HepG2 (cell line): Measurements from ENCODE around the gene MRPS17. TPM values are rescaled to one million over a fixed set of nuclear protein-coding genes. Genes with fewer than 3 reads are reported as not detected.

ENCODE experiments used
- ATAC-seq: fragments of 200-7000 bp; cut with Tn5 transposase; 3 replicates; pipeline ENCODE4 v1.9.1; 2020; ENCODE audit warnings: mild to moderate bottlenecking, moderate library complexity
- BruUV-seq: library from RNA; stranded (reverse); fragments of 400-500 nt; replicated peaks from 2 replicates; lab custom pipeline; 2021; lab: Mats Ljungman, UMichigan
- CTCF ChIA-PET: fragments of 300-600 bp; formaldehyde crosslinking; extraction: SDS; loops from one replicate; lab custom pipeline; 2021; ENCODE audit warnings: low total read pairs, inconsistent platforms, low intra/inter-chr PET ratio; lab: Yijun Ruan, JAX
- POLR2A ChIA-PET: fragments of 350-600 bp; sonication (Branson Sonifier 250); formaldehyde crosslinking; loops from one replicate; lab custom pipeline; 2020; ENCODE audit warnings: antibody characterized with exemption, inconsistent platforms; lab: Yijun Ruan, JAX
- DNase-seq: peaks from one replicate; pipeline ENCODE4 v3.0.0-alpha.2; 2015; ENCODE audit warnings: low spot score
- FAIRE-seq: peaks from 3 replicates; lab custom pipeline; 2011; peaks lifted over from hg19 to GRCh38; lab: Jason Lieb, UNC
- H2AFZ ChIP-seq: one replicate; pipeline ENCODE4 v1.6.1; 2011; ENCODE audit warnings: low read length, inconsistent platforms
- H3K27ac ChIP-seq: fragments of 300-600 bp; 3 replicates; pipeline ENCODE4 v1.8.0; 2011; ENCODE audit warnings: mixed run types, mild to moderate bottlenecking, mixed read lengths, low read length, inconsistent platforms; ENCODE audit not compliant: insufficient read depth; ENCODE audit errors: extremely low read length
- H3K27me3 ChIP-seq, 2 experiments: fragments of 200-600 bp in 1 of 2; 2 replicates in 1 of 2; 3 replicates in 1 of 2; pipeline versions ENCODE4 v1.6.0 to v1.8.0; 2011; ENCODE audit warnings: low read length in 2 of 2, mild to moderate bottlenecking in 2 of 2, moderate library complexity in 2 of 2, inconsistent platforms in 1 of 2; ENCODE audit not compliant: insufficient read depth in 2 of 2, control insufficient read depth in 1 of 2
- H3K36me3 ChIP-seq, 2 experiments: fragments of 200-600 bp in 1 of 2; replicated peaks in 1 of 2; 2 replicates in 1 of 2; 3 replicates in 1 of 2; pipeline versions ENCODE4 v1.5.1 to v1.8.0; 2011; ENCODE audit warnings: low read length in 2 of 2, inconsistent platforms in 1 of 2; ENCODE audit not compliant: insufficient read depth in 2 of 2, control insufficient read depth in 1 of 2
- H3K4me1 ChIP-seq: 2 replicates; pipeline ENCODE4 v1.5.1; 2012; ENCODE audit warnings: low read length, inconsistent platforms; ENCODE audit not compliant: insufficient read depth
- H3K4me2 ChIP-seq: 2 replicates; pipeline ENCODE4 v1.6.0; 2011; ENCODE audit warnings: low read depth, low read length, inconsistent platforms
- H3K4me3 ChIP-seq, 3 experiments: fragments of 200-600 bp in 1 of 3; sonication (generic), shearing (Covaris generic) in 1 of 3; replicated peaks in 1 of 3; 2 replicates each; pipeline ENCODE4 v1.5.1; 2011 to 2016; ENCODE audit warnings: low read length in 3 of 3, inconsistent platforms in 2 of 3, low read depth in 2 of 3, mild to moderate bottlenecking in 2 of 3, control low read depth in 1 of 3, mixed read lengths in 1 of 3; ENCODE audit not compliant: insufficient read depth in 1 of 3
- H3K79me2 ChIP-seq: one replicate; pipeline ENCODE4 v1.6.1; 2011; ENCODE audit warnings: low read length, inconsistent platforms; ENCODE audit not compliant: insufficient read depth
- H3K9ac ChIP-seq: 2 replicates; pipeline ENCODE4 v1.6.0; 2011; ENCODE audit warnings: mild to moderate bottlenecking, low read depth, low read length, inconsistent platforms; ENCODE audit not compliant: insufficient read depth
- H3K9me3 ChIP-seq: 2 replicates; pipeline ENCODE4 v1.5.1; 2012; ENCODE audit warnings: mild to moderate bottlenecking, low read length
- H4K20me1 ChIP-seq: 2 replicates; pipeline ENCODE4 v1.6.0; 2011; ENCODE audit warnings: inconsistent platforms, mild to moderate bottlenecking, low read length, moderate library complexity; ENCODE audit not compliant: insufficient read depth
- ARNT ChIP-seq: fragments of 450-650 bp; IDR thresholded peaks from 2 replicates; pipeline ENCODE4 v1.6.1; 2017
- MTA1 ChIP-seq: sonication (generic); formaldehyde crosslinking; IDR thresholded peaks from 2 replicates; pipeline ENCODE4 v1.4.0; 2020; ENCODE audit warnings: missing genetic modification reagents, mild to moderate bottlenecking, borderline replicate concordance
- PITX1 ChIP-seq: sonication (generic); formaldehyde crosslinking; IDR thresholded peaks from 2 replicates; pipeline ENCODE4 v1.5.1; 2020; ENCODE audit warnings: mild to moderate bottlenecking, missing genetic modification reagents
- SAFB2 ChIP-seq: sonication (generic); formaldehyde crosslinking; IDR thresholded peaks from 2 replicates; pipeline ENCODE4 v1.5.1; 2020; ENCODE audit warnings: missing genetic modification reagents, low read depth, mild to moderate bottlenecking, borderline replicate concordance
- TBX2 ChIP-seq: sonication (generic); formaldehyde crosslinking; IDR thresholded peaks from 2 replicates; pipeline ENCODE4 v1.5.0; 2020; ENCODE audit warnings: missing genetic modification reagents, mild to moderate bottlenecking, borderline replicate concordance
- TERF1 ChIP-seq: sonication (generic); formaldehyde crosslinking; IDR thresholded peaks from 2 replicates; pipeline ENCODE4 v1.8.0; 2022; ENCODE audit warnings: mild to moderate bottlenecking, missing genetic modification reagents, moderate library complexity
- ZBTB4 ChIP-seq: sonication (generic); formaldehyde crosslinking; IDR thresholded peaks from 2 replicates; pipeline ENCODE4 v1.4.0; 2020; ENCODE audit warnings: missing genetic modification reagents, mild to moderate bottlenecking, borderline replicate concordance
- ZNF225 ChIP-seq: sonication (generic); formaldehyde crosslinking; IDR thresholded peaks from 2 replicates; pipeline ENCODE4 v1.4.0; 2020; ENCODE audit warnings: mild to moderate bottlenecking, missing genetic modification reagents
- ZNF274 ChIP-seq: sonication (generic); formaldehyde crosslinking; IDR thresholded peaks from 2 replicates; pipeline ENCODE4 v1.5.1; 2020; ENCODE audit warnings: mild to moderate bottlenecking, missing genetic modification reagents
- ZNF292 ChIP-seq: sonication (generic); formaldehyde crosslinking; IDR thresholded peaks from 2 replicates; pipeline ENCODE4 v1.8.1; 2022; ENCODE audit warnings: mild to moderate bottlenecking, low read depth, missing genetic modification reagents, borderline replicate concordance
- ZNF367 ChIP-seq: sonication (generic); formaldehyde crosslinking; IDR thresholded peaks from 2 replicates; pipeline ENCODE4 v1.4.0; 2020; ENCODE audit warnings: missing genetic modification reagents, borderline replicate concordance
- ZNF567 ChIP-seq: sonication (generic); formaldehyde crosslinking; IDR thresholded peaks from 2 replicates; pipeline ENCODE4 v1.8.1; 2023; ENCODE audit warnings: mild to moderate bottlenecking, missing genetic modification reagents, borderline replicate concordance
- ZNF737 ChIP-seq: sonication (generic); formaldehyde crosslinking; IDR thresholded peaks from 2 replicates; pipeline ENCODE4 v1.5.0; 2020; ENCODE audit warnings: missing genetic modification reagents, mild to moderate bottlenecking, borderline replicate concordance
- ZNF839 ChIP-seq: sonication (generic); formaldehyde crosslinking; IDR thresholded peaks from 2 replicates; pipeline ENCODE4 v1.4.0; 2020; ENCODE audit warnings: missing genetic modification reagents, mild to moderate bottlenecking, borderline replicate concordance
- whole genome bisulfite sequencing: methylation state at CpG from one replicate; pipeline ENCODE4 v1.1.6; 2017; ENCODE audit warnings: low lambda C conversion rate; 5-methylcytosine and 5-hydroxymethylcytosine counted together
- in situ Hi-C: cut with HindIII; loops from 2 replicates; pipeline ENCODE4 v1.10.0; 2017; ENCODE audit warnings: low pct_unique_long_range_greater_than_20kb; ENCODE audit not compliant: extremely low pct_ligation_motif_present
- intact Hi-C: fragments of 100-400 bp; cut with micrococcal nuclease; formaldehyde crosslinking; loops from one replicate; pipeline ENCODE4 v1.10.0; 2022; ENCODE audit not compliant: unreplicated experiment
- polyA plus RNA-seq, 8 experiments: library from polyadenylated mRNA; depleted of rRNA in 3 of 8; stranded (reverse) in 7 of 8; unstranded in 1 of 8; fragments of >200 nt; fragmentation: Illumina TruSeq in 4 of 8; extraction: Trizol in 4 of 8; gene quantifications; 2 replicates each; pipeline versions ENCODE4 v1.2.1 to v1.2.3, GENCODE V29; 2011 to 2016; ENCODE audit warnings: low read depth in 4 of 8, missing spikeins in 1 of 8, mixed read lengths in 1 of 8; ENCODE audit not compliant: insufficient read depth in 1 of 8
- total RNA-seq, 5 experiments: library from RNA; depleted of rRNA; stranded (reverse); fragments of >200 nt; fragmentation: Illumina TruSeq; extraction: Trizol; gene quantifications; 2 replicates each; pipeline ENCODE4 v1.2.3, GENCODE V29; 2016; ENCODE audit warnings: low read depth in 1 of 5

The MRPS17 gene
- total and polyA plus RNA-seq, 2 of the 13 experiments (the other 11 are each of a cell fraction or from before 2014, with no cell fraction given), result 14.9 to 31.3 TPM

GRCh38 chr7:55939514-55940123, 12.1 kb upstream of the MRPS17 start:
- CTCF ChIA-PET, result no interaction called here
- Histone ChIP-seq H3K4me3 (no peak overlapping the region), H2AFZ (no peak overlapping the region), H3K27me3 (no peaks in the 10 kb centered on the region), H3K9ac (no peak overlapping the region), H3K4me1 (no peaks in the 10 kb centered on the region), H4K20me1 (no peaks in the 10 kb centered on the region)
- DNase-seq (no peak), ATAC-seq (no peak)
- no TSS peak for BruUV-seq
- in situ Hi-C loops, result no loop called here
- no peak for TF ChIP-seq MTA1 (CRISPR knock-in tag)
- no peak for TF ChIP-seq ARNT
- peak; percentile 93; the same call in 1 of the 2 replicates for TF ChIP-seq ZNF274 (CRISPR knock-in tag)
- TF ChIP-seq, all 625 proteins: peak for 1
- no peak overlapping the region for H3K27ac ChIP-seq
- no peaks in the 10 kb centered on the region for H3K36me3 ChIP-seq
- POLR2A ChIA-PET, result no interaction called here
- 80% methylated on average over 7 of the region's 7 CpGs for WGBS
- peaks cover 29% of the 10 kb centered on the region for H3K9me3 ChIP-seq
- intact Hi-C loops, result no loop called here
- FAIRE-seq, result no peak
- no peak overlapping the region for H3K4me2 ChIP-seq
- no peaks in the 10 kb centered on the region for H3K79me2 ChIP-seq

- CTCF ChIA-PET, result no interaction called here
- FAIRE-seq (no peak), ATAC-seq (no peak), DNase-seq (no peak)
- Histone ChIP-seq H3K4me3 (no peak overlapping the region), H3K4me2 (no peak overlapping the region), H3K4me1 (no peaks in the 10 kb centered on the region), H4K20me1 (no peaks in the 10 kb centered on the region), H3K79me2 (no peaks in the 10 kb centered on the region), H3K9me3 (no peaks in the 10 kb centered on the region), H3K9ac (no peak overlapping the region), H3K27ac (no peak overlapping the region), H3K27me3 (no peaks in the 10 kb centered on the region), H2AFZ (no peak overlapping the region), H3K36me3 (no peaks in the 10 kb centered on the region)
- WGBS, result 66% methylated on average over 5 of the region's 5 CpGs
- POLR2A ChIA-PET, result no interaction called here
- in situ Hi-C loops (no loop called here), intact Hi-C loops (no loop called here)
- no TSS peak for BruUV-seq
- TF ChIP-seq ZNF737 (CRISPR knock-in tag) (no peak), ZNF567 (CRISPR knock-in tag) (no peak), SAFB2 (CRISPR knock-in tag) (no peak), TBX2 (CRISPR knock-in tag) (no peak), TERF1 (CRISPR knock-in tag) (no peak), PITX1 (no peak), ZBTB4 (no peak), ZNF292 (CRISPR knock-in tag) (no peak), ZNF367 (no peak), ZNF839 (no peak), ZNF225 (CRISPR knock-in tag) (no peak)
Measured at GRCh38 chr7:55946545-55946944, 5.1 kb upstream of the MRPS17 start.
